Measurements from ENCODE around the gene TNFSF13B.
"Not testable (repeated sequence)": the region's sequence is repeated elsewhere in the genome, so short reads cannot be mapped to it uniquely, and the experiment has no call there.

Gene TNFSF13B

GRCh38 chr13:108281901-108282300 lies 12.4 kb downstream of the TNFSF13B start:
- DNase-seq (ENCODE audit: low read depth): no peak

DNA sequence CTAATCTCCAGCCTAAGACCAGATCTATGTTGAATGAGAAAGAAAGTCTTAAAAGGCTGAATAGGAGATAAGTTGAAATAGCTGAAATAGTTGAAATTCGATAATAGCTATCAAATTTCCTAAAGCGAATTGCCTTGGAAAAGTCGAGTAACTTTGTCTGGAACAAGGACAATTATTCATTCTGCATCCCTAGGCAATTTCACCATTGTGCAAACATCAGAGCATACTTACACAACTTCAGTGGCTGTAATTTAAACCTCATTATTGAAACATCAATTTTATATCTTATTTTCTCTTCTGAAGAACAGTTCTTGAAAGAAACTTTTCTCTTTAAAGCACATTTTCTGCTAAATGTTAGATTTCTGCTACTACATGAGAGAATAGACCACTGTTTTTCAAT lies 13.6 kb downstream of the TNFSF13B start:
- DNase-seq (ENCODE audit: low read depth): no peak

DNA sequence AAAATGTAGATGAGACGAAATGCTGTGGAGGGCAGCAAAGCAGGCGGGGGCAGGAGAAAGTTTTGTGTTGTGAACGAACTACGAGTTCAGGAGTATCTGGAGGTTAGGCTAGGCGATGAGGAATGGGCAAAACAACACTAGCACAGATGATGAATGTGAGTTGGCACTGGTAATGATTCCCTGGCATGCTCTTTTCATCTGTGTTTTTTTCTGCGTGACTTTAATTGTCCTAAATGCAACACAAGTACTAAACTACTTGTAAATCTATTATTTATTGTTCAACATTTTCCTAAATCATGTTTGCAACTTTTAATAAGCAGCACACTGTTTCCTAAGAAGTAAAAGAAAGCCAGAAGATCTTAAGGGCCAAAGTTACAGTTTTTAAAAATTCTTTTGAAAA lies 19.2 kb downstream of the TNFSF13B start:
- DNase-seq (ENCODE audit: low read depth): no peak

GRCh38 chr13:108289819-108290218 lies 20.3 kb downstream of the TNFSF13B start:
- no peak for DNase-seq (ENCODE audit: low read depth)

GRCh38 chr13:108297114-108297513 lies 27.6 kb downstream of the TNFSF13B start:
- no peak for DNase-seq (ENCODE audit: low read depth)

GRCh38 chr13:108302279-108302678 lies 32.8 kb downstream of the TNFSF13B start:
- no peak for DNase-seq (ENCODE audit: low read depth)

DNA sequence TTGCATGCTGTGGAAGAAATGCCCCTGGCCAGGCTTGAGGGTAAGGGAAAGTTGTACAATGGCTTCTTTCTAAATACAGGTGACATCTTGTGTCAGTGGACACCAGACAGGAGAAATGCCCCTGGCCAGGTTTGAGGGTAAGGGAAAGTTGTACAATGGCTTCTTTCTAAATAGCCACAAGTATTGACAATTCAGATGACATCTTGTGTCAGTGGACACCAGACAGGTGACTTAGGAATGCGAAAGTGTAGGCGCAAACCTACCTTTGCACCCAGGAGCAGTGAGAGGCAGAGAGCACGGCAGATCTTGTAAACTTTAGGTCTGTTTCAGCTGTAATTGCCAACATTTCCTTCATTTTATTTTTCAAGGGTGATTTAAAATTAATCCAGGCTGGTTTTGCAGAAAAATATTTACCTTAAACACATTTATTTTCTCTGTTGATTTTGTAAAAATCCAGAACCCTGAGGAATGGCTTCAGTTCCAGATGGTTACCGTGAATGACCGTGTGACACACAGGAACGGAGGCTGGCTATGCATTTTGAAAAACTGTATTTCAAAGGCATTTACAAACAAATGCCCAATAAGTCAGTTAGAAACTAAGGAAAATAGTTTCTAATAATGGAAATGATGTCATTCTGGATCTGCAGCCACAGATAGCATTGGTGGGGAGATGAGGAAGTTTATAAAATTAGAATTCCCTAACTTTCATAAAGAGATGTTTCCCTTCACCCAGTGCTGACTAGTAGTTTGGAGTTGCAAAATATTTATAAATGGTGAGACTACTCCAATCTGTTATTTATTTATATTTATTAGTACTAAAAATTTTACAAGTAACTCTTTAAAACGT lies 34.9 kb downstream of the TNFSF13B start:
- no peak for DNase-seq (ENCODE audit: low read depth)

- DNase-seq (ENCODE audit: low read depth): no peak
These were observed 36.1 kb downstream of the TNFSF13B start for GRCh38 chr13:108305655-108306054.

GRCh38 chr13:108306860-108307259 lies 37.3 kb downstream of the TNFSF13B start:
- DNase-seq (ENCODE audit: low read depth): no peak

DNA sequence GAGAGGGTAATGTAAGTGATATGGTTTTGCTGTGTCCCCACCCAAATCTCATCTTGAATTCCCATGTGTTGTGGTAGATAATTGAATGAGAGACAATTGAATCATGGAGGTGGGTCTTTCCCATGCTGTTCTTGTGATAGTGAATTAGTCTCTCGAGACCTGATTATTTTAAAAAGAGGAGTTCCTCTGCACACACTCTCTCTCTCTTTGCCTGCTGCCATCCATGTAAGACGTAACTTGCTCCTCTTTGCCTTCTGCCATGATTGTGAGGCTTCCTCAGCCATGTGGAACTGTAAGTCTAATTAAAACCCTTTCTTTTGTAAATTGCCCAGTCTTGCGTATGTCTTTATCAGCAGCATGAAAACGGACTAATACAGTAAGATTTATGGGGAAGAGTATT lies 42.1 kb downstream of the TNFSF13B start:
- DNase-seq (ENCODE audit: low read depth): not testable (repeated sequence)

GRCh38 chr13:108313382-108313781 lies 43.9 kb downstream of the TNFSF13B start:
- DNase-seq (ENCODE audit: low read depth): no peak

- DNase-seq (ENCODE audit: low read depth): no peak
These were observed 45.8 kb downstream of the TNFSF13B start for GRCh38 chr13:108315273-108315672.

GRCh38 chr13:108315991-108316390 lies 46.5 kb downstream of the TNFSF13B start:
- no peak for DNase-seq (ENCODE audit: low read depth)

GRCh38 chr13:108316413-108316812 lies 46.9 kb downstream of the TNFSF13B start:
- no peak for DNase-seq (ENCODE audit: low read depth)

- DNase-seq (ENCODE audit: low read depth): no peak
These were observed 52.8 kb downstream of the TNFSF13B start for GRCh38 chr13:108322206-108322824.

GRCh38 chr13:108323031-108323430 lies 53.5 kb downstream of the TNFSF13B start:
- no peak for DNase-seq (ENCODE audit: low read depth)

DNA sequence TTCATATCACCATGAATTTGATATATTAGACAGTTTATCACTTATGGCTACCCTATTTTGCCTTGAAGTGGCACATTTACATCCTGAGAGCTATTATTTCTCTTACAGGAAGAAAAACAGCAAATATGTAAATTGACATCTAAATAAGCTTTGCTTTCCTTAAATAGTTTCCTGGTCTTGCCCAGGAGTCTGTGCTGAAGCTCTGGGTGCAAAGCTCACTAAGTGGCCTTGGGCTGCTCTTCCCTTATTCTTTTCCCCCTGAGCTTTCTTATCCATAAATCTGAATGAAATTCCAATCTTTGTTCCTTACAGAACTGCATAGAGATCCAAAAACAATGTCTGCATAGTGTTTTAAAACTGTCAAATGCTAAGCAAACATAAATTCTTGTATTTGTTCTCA lies 56.3 kb downstream of the TNFSF13B start:
- no peak for DNase-seq (ENCODE audit: low read depth)

- DNase-seq (ENCODE audit: low read depth): no peak
These were observed 56.8 kb downstream of the TNFSF13B start for GRCh38 chr13:108326309-108326708.

- DNase-seq (ENCODE audit: low read depth): no peak
These were observed 59.3 kb downstream of the TNFSF13B start for GRCh38 chr13:108328848-108329247.

GRCh38 chr13:108332791-108333190 lies 63.3 kb downstream of the TNFSF13B start:
- DNase-seq (ENCODE audit: low read depth): no peak

GRCh38 chr13:108342369-108343289 lies 73.1 kb downstream of the TNFSF13B start:
- no peak for DNase-seq (ENCODE audit: low read depth)

DNA sequence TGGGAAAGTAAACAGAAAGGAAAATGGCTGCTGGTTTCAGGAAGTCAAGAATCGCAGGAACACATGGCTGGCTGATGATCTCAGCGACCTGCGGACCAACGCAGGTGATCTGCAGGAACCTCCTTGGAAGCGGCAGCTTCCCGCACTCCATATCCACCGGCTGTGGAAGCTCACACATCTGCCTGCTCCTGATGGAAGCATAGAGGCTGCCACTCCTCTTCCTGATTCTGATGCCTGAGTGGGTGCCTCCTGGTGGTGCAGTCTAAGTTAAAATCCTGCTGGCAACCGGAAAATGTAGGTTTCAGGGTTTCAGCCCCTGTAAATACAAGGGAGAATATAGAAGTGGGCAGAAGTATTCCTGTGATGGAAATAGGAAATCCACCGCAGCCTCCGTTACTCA lies 75.5 kb downstream of the TNFSF13B start:
- DNase-seq (ENCODE audit: low read depth): no peak

DNA sequence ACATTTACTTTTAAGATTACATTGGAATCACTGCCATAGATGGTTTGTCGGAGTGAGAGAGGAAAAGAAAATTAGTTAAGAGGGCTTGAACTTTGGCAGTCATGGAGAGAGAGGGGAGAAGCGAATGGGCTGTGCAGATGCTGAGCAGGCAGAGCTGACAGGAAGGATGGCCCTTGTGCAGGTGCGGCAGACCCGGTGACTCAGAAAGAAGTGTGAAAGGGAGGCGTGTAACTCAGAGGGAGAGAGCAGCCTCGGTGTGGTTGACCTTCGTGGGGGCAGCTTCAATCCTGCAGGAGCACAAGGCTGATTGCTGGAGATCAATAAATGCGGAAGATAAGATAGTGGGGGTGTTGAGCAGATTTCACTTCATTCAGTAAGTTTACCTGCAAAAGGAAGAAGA lies 76.9 kb downstream of the TNFSF13B start:
- no peak for DNase-seq (ENCODE audit: low read depth)

All from stimulated activated CD8-positive, alpha-beta memory T cell treated with anti-CD3 and anti-CD28 coated beads, Interleukin-12 subunit alpha, Interleukin-12 subunit beta, amount 100 ng/mL, for 4 hours (primary cell).